ENCODE results near the gene HSPA9.

HSPA9 gene

GRCh38 chr5:138560971-138561370, 14.2 kb downstream of the HSPA9 start:
- no peak for DNase-seq

GRCh38 chr5:138559937-138560336, 15.3 kb downstream of the HSPA9 start:
- no peak for DNase-seq

DNA sequence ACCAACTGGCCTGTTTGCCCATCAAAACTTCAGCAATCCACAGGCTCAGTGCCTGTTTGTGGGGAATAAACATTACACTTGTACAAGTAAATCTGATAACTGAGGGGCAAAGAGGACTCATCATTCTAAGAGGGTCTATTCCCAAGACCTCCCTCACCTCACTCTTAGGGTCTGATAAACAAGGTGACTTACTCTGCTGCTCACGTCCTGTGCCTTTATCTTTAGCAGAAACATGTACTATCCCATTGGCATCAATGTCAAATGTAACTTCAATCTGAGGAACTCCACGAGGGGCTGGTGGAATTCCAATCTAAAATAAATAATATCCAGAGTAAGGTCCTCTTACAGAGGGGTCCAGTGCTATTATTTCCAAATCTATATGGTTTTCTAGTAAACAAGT, 17.5 kb downstream of the HSPA9 start:
- no peak for DNase-seq

GRCh38 chr5:138554143-138554542, 21.1 kb downstream of the HSPA9 start:
- DNase-seq: no peak

- DNase-seq: no peak
Observed at GRCh38 chr5:138553437-138554095, 21.6 kb downstream of the HSPA9 start.

- no peak for DNase-seq
Observed at GRCh38 chr5:138552657-138553056, 22.5 kb downstream of the HSPA9 start.

DNA sequence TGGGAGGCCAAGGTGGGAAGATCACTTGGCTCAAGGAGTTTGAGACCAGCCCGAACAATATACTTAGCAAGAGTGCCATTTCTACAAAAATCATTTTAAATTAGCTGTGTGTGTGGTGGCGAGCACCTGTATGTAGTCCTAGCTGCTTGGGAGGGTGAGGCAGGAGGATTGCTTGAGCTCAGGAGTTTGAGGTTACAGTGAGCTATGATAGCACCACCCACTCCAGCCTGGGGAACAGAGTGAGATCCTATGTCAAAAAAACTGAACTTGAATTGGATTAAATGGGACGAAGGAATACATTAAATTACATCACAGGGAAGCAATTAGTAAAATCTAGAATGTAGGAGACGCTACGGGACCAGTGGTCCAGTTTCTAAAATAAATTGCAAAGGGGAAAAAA, 25.8 kb downstream of the HSPA9 start:
- DNase-seq: no peak

GRCh38 chr5:138545919-138546562, 29.2 kb downstream of the HSPA9 start:
- no peak for DNase-seq

DNA sequence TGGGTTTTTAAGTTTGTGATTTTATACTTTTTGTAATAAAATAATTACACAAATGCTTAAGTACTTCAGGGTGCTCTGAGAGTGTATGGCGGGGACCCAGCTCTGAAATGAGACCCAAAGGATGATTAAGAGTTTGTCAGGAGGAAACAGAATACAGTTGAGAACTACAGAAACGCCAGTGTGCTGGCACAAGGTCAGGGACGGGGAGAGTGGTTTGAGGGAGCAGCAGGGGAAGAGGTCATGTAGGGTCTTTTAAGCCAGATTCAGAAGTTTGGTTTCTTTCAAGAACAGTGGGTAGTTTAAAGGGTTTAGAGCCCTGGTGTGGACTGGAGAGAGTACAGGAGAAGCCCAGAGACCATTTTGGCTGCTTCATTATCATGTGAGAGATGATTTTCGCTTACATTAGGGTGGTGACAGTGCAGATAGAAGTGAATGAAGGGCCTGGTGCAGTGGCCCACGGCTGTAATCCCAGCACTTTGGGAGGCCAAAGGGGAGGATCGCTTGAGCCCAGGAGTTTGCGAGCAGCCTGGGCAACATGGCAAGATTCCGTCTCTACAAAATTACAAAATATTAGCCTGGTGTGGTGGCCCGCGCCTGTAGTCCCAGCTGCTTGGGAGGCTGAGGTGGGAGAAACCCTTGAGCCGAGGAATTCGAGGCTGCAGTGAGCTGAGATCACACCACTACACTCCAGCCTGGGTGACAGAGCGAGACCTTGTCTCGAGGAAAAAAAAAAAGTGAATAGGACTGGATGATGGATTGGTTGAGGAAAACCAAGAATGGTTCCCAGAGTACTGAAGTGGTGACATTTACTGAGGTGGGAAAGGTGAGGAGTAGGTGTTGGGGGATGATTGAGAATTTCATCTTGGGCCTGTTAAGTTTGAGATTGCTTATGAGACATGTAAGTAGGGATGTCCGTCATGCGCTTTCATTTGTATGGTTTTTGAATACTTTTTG, 30.7 kb downstream of the HSPA9 start:
- DNase-seq: no peak

GRCh38 chr5:138543730-138544104, 31.5 kb downstream of the HSPA9 start:
- no peak for DNase-seq

GRCh38 chr5:138542956-138543729, 32.1 kb downstream of the HSPA9 start, which contains the start of gene ETF1:
ETF1 (minus strand) TSS chr5:138543236; CDS start chr5:138542918, 318 bp downstream.
- DNase-seq: peak; percentile 99

DNA sequence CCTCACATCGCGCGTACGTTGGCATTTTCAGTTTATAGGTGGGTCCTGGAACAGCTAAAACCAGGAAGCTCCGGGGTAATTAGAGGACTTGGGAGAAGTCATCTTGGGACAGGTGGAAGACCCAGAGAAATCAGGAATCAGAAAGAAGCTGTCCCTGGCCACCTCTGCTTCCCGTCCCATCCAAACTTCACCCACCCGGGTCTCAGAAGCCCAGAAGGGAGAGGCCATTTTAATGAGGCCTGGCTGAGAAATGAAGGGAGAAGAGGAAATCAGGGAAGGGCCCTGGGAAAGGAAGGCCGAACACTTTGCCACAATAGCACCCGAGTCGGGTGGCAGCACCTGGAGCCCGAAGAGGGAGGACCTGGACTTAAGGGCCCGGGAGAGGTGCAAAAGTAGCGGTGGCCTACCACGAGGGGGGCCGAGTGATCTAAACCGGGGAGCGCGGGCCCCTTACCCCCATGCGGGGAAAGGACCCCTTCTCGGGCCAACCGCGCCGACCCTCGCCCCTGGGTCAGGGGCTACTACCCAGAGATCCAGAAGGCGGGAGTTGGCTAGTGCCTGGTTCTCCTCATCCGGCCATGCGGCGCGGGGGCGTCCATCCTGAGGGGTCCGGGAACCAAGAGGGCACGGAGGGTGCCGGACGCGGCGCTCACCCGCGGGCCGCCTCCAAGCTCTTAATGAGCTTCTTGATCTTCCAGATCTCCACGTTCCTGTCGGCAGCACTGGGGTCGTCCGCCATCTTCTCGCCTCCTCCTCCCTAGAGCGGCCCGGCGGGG, 32.8 kb downstream of the HSPA9 start:
- DNase-seq: peak; percentile 16

- no peak for DNase-seq
Observed at GRCh38 chr5:138541511-138542179, 33.6 kb downstream of the HSPA9 start.

GRCh38 chr5:138539791-138540190, 35.4 kb downstream of the HSPA9 start:
- DNase-seq: no peak

GRCh38 chr5:138538943-138539627, 36.1 kb downstream of the HSPA9 start:
- no peak for DNase-seq

DNA sequence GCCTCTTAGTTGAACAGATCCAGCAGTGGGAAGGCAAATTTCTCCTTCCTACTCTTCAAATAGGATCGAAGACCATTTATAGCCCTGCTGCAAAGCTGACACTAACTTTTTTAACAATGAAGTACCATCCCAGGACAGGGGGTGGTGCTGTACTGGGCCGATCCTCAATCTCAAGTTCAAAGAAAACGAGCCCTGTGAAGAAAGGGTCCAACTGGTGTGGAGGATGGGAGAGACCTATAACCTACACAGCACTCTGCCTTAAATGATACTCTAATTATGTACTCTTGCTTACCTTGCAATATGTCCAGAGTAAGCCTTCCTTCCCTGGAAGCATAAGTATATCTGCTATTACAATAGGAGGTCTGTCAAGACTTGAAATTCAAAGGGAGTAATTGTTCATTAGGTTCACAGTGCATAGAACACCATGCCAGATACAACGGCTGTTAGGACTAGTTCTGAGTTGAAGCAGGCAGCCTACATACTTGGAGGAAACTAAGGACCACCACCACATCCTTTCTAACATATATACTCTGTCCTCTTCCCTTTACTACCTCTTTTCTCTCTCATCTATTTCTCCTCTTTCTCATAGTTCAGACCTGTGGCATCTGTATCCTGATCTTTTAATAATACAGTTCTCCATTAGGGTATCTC, 38.4 kb downstream of the HSPA9 start:
- no peak for DNase-seq

DNA sequence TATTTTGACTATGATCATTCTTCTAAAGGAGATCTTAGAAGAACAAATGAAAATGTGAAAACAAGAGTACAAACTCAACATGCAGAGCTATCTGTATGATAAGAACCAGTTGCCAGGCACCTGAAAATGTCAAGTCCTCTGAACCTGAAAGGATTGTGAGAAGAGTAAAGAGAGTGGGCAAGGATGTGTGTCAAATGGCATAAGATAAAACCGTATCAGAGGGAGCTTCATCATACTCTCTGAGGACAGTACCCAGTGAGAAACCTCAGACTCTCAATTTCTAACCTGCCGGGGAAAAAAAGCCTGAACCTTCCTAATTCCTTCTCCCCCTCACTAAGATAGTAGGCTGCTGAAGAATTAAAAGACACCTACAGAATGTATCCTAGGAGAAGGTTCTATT, 39.0 kb downstream of the HSPA9 start:
- no peak for DNase-seq

DNA sequence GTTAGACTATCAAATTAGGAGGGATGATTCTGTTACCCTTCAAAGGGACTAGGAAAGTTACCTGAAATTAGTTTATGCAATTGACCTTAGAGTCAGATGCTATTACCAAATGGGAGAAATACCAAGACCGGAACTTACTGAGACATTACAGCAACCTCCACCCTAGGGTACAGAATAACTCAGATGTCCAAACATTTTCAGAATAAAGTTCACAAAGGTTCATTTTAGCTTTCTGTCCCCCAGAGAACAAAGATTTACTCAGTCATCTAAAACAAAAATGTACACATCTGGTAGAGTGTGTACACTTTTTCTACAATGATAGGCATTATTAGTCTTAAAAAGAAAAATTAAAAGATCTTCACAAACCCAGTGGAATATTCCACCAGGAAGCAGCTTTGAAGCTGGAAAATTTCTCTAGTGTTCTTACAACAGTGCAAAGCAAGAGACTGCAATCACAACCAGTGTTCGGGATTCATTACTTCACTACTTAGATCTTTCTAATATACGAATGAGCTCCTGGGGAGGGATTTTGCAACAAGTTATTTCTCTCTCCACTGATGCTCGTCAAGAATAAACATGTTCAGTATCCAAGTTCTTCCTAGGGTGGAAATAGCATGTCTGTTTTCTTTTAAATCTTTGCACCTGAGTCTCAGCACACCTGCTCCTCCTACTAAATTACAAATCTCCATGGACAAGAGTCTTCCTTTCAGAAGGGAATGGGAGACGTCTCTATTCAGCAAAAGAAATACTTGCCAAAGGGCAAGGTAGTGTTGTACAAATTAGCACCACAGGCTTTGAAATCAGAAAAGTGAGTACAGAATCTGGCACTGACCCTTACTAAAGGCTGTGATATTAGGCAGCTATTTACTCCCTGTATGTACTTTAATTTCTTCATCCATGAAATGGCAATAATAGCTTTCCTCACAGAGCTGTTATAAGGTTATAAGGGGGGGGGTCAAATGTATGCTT, 40.9 kb downstream of the HSPA9 start:
- no peak for DNase-seq

DNA sequence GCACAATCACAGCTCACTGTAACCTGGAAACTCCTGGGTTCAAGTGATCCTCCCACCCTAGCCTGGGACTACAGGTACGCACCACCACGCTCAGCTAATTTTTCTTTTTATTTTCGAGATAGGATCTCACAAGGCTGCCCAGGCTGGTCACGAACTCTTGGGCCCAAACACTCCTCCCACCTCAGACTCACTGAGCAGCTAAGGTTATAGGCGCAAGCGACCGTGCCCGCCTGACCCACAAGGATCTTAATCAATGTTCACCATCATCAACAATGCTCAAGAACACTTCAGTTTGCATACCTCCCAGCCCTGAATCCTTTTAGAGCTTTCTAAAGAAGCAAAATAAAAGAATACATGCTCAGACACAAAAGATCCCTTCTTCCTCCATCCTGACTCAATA, 45.4 kb downstream of the HSPA9 start:
- no peak for DNase-seq
